GM21717 (cell line): ENCODE measurements around the gene C11orf52.
"Not testable (repeated sequence)": the region's sequence is repeated elsewhere in the genome, so short reads cannot be mapped to it uniquely, and the experiment has no call there.

ENCODE experiments used
- ATAC-seq: cut with Tn5 transposase; IDR thresholded peaks from one replicate; pipeline ENCODE4 v1.9.1; 2021; ENCODE audit warnings: mild to moderate bottlenecking, moderate library complexity; ENCODE audit not compliant: unreplicated experiment

Gene C11orf52, protein sequence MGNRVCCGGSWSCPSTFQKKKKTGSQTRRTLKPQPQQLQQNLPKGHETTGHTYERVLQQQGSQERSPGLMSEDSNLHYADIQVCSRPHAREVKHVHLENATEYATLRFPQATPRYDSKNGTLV

DNA sequence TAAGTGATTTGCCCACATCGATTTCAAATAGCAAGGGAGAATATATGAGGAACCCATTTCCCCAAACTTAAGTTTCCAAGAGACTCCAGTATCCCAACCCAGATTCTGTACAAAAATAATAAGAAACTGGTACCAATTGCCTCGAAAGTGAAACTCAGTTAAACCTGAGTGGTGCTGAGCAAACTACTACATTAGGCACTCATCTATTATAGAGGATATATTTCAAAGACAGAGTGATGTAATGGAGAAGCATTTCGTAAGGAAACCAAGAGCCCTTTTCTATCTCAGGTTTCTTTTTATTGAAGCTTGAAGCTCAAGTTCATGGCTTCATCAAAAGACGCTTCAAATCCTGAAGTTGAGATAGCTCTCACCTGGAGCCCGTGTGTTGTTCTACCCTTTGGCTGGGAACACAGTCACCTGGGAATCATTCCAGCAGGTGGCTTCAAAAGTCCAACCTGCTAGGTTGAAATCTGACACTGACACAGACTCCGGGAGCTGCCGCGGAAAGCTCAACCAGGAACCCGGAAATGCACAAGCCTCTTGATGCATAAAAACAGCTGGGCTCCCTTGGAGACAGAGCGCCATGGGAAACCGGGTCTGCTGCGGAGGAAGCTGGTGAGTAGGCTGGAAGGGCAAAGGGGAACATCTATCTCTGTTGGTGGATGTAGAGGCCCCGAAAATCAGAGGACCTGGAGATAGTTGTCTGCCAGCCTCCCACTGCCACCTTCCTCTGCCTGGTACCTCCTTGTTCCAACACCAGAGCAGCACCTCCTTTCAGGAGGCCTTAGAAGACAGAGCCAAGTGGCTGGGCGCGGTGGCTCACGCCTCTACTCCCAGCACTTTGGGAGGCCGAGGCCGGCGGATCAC is at the start of gene C11orf52:
C11orf52 (plus strand) TSS at position 524 of the 867 bp plus-strand sequence; CDS start at position 584, 60 bp downstream.
- no peak for ATAC-seq

DNA sequence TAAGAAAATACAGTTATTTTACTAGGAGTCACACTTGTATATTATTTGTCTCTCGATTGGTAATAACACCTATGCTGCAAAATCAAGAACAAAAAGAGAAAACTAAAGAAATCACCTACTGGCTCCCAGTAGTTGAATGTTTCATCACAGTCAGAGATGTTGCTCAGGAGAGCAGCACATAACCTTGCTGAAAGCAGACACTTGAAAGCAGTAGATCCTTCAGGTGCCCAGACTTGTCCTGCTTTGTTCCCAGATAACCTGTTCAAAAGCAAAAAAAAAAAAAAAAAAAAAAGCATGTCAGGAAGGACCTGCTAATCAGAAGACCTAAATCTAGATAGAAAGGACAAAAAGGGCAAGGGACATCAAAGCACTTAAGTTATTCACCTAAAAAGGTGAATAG is 48.6 kb upstream of the C11orf52 start:
- ATAC-seq: no peak

GRCh38 chr11:111870522-111870885 is 48.2 kb upstream of the C11orf52 start:
- ATAC-seq: peak; percentile 21

DNA sequence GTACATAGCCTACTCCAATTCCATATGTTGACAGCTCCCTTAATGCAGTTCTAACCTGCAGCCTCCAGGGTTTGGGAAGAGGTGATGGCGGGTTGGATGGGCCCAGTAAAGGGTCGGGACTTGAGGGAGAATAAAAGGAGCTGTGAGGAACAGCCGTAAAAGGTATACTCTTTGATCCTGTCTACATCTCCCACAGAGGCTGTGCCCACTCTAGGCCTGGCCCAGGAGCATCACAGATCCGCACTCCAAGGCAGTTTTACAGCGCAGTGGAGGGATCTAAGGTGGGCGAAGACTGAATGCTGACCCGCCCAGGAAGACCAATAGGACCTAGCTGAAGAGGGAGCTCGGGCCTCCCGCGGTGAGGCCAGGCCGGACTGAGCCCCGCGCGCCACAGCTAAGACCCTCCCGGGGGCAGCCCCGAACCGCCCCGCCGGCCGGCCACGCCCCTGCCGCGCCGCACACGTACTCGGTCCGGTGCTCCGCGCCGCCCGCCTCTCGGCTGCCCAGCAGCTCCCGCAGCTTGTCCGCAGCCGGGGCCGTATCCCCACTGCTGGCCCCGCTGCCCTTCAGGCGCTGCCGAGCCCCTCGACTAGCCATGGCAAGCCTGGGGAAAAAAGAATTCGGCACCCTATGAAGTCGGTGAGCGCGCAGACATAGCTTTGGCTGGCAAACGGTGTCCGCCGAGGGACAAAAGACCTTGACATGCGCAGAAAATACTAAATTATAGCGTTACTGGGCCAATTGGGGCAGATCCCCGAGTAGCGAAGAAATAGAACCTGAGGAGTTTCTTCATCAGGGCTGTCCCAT is 47.6 kb upstream of the C11orf52 start, which contains the start of gene ALG9:
ALG9 (minus strand) TSS at position 696 of the 807 bp plus-strand sequence; CDS start at position 597, 99 bp downstream.
- ATAC-seq: peak; percentile 85

DNA sequence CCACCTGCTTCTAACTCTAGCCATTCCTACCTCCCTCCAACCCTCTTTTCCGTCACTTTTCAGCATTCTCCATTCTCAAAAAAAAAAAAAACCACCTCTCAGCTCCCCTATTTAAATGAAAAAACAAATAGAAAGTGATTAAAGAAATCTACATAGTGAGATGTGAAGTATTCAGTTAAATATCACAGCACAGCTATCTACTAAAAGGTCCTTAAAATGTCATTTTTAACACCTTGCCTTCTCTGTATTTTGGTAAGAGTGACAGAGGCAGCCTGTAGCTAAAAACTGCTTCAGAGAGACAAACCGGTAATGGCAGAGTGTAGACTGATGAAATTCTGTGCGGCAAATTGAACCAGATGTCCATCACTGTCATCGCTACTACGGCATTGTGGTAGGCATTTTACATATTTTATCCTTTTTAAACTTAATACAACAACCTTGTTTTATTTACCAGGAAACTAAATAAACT is 47.0 kb upstream of the C11orf52 start:
- no peak for ATAC-seq

DNA sequence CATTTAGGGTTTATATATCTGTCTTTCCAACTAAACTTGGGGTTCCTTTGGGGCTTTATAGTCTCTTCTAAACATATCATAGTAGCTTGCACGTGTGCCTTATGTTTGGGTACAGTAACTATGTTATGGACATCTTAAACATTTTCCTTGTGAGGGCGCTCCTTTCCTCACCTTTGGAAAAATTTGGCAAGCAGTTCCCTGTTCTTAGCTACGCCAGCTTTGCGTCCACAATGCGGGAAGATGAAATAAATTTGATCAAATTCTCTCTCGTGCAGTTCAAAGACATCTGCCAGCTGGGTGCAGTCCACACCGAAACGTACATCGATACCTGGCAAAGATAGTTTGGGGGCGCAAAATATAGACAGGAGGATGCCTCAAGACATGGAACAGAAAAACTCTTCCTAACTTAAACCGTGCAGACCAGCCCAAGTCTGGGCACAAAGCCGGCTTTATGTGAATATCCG is 40.3 kb upstream of the C11orf52 start:
- ATAC-seq: peak; percentile 11

DNA sequence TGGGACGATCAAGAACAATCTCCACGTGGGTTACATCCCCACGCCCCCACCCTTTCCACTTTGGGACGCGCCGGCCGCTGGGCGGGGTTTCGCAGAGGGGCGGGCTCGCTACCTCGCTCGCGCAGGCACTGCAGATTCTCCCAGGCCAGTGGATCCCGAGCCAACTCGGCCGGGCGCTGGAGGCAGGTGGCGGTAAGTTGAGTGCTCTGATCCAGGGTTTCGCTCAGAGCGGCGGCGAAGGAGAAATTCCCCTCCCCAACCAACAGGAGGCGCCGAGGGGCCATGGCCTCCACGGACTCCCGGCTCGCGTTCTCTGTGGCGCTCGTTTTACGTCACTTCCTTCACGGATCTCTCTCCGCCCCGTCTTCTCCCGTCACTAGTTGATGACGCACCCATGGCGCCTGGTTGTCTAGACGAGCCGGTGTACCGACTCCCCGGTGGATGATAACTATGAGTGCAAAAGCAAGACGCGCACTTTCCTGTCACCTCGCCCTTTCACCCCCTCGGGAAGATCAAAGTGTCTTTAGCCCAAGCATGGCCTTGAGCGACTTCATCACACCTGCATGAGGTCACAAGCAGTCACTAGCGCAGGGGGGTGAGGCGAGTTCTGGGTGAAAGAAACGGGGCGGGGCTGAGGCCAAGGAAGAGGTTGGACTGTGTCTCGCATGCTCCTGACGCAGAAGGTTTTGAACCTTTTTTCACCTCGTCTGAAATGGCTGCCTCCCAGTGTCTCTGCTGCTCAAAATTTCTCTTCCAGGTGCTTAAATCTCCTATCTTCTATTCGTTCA is 39.7 kb upstream of the C11orf52 start, which contains the start of the genes CFAP68 and FDXACB1:
CFAP68 (plus strand) TSS at position 693 of the 788 bp plus-strand sequence; CDS start at position 713, 20 bp downstream.
FDXACB1 (minus strand) TSS at position 317 of the 788 bp plus-strand sequence; CDS start at position 284, 33 bp downstream.
- peak; percentile 94 for ATAC-seq

DNA sequence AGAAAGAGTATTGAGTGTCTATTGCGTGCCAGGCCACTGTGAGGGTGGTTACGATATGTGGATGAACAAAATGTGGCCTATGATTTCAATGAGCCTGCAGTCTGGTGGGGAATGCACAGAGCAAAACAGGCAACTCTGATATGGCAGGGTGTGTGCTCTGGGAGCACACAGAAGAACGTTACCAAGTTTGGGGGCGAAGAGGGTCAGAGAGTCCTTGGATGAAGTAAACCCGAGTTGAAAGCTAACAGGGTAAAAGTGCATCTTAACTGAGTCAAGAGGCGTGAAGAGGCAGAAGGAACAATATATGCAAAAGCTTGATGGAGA is 39.1 kb upstream of the C11orf52 start:
- no peak for ATAC-seq

DNA sequence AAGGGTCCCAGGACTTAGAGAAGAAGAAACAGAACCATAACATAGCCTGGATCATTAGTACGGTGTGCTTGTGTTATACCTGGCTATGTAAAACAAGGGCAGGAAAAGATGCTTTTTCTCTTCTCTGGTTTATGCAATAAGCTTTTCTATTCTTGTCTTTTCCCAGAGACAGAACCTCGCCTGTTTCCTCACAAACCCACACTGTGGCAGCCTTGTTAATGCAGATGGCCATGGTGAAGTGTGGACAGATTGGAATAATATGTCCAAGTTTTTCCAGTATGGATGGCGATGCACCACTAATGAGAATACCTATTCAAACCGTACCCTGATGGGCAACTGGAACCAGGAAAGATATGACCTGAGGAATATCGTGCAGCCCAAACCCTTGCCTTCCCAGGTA is 36.5 kb upstream of the C11orf52 start:
- no peak for ATAC-seq

- not testable (repeated sequence) for ATAC-seq
These were observed 33.7 kb upstream of the C11orf52 start for GRCh38 chr11:111885053-111885452.

DNA sequence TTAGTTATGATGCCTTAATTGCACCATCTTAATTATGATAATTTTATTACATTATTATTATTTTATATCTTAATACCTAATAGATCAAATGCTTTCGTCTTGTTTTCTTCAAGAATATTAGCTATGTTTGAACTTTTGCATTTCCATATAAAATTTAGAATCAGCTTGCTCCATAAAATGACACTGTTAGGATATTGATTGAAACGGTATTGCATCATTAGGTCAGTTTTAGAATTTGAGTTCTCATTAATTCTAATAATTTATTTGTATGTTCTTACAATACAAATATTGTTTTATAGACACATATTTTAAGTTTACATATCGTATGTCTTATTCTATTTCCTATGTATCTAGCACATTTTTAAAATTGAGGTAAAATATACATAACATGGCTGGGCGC is 32.7 kb upstream of the C11orf52 start:
- ATAC-seq: no peak

DNA sequence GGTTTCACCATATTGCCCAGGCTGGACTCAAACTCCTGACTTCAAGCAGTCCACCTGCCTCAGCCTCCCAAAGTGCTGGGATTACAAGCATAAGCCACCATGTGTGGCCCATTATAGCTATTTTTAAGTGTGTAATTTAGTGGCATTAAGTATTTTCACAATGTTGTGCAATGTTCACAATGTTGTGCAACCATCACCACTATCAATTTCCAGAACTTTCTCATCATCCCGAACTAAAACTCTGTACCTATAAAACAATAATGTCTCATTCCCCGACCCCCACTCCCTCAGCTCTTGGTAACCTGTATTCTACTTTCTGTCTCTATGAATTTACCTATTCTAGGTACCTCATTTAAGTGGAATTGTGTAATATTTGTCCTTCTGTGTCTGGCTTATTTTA is 31.9 kb upstream of the C11orf52 start:
- no peak for ATAC-seq

DNA sequence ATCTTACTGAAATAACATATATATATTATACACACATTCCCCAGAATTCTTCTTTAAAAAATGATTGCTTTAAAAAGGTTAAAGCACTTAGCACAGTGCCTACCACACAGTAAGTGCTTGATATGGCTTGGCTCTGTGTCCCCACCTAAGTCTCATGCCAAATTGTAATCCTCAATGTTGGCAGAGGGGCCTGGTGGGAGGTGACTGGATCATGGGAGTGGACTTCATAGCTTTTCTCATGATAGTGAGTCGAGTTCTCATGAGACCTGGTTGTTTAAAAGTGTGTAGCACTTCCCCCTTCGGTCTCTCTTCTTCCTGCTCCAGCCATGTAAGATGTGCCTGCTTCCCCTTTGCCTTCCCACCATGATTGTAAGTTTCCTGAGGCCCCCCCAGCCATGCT is 13.3 kb upstream of the C11orf52 start:
- ATAC-seq: no peak

DNA sequence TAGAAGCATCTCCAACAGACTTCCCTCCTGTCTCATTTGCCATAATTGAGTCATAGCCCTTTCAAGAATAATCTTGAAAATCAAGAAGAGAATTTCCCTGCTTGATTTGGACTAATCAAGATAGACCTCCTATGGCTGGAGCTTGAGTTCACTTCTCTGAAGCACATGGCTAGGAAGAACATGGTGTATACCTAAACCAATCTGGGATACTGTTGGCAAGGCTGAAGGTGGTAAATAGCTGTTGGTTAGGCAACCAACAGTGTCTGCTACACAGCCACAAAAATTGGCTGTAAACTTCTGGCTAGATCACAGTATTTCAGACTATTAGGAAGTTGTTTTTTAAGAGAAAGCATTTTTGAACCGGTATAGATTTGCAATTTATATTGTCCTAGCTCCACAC is 12.0 kb upstream of the C11orf52 start:
- no peak for ATAC-seq

DNA sequence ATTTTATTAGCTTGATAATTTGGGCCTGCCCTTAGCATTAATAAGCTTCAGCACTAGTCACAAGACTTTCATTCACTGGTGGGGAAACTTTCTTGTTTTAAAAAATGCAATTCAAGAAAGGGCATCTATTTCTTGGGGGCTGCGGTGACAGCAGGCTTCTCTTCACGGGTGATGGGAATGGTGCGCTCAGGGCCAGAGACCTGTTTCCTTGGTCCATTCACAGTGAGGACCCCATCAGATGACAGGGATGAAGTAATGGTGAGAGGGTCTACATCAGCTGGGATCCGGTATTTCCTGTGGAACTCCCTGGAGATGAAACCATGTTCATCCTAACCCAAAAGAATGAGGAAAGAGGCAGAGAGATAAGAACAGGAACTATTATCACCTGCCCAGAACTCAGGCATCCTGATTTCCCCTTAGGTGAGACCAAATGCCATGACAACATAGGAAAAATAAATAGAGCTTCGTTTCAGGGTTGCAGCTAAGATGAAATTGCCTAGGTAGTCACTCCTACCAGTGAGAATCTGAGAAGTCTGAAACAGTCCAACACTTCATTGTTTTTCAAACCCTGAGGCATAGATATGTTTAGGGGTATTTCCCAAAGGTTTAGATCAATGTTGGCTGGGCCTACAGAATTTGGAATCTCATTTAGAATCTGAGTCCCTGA is 9.9 kb upstream of the C11orf52 start:
- ATAC-seq: no peak

- no peak for ATAC-seq
These were observed 9.3 kb upstream of the C11orf52 start for GRCh38 chr11:111909378-111909777.

GRCh38 chr11:111910676-111911562 is 7.8 kb upstream of the C11orf52 start:
- no peak for ATAC-seq

DNA sequence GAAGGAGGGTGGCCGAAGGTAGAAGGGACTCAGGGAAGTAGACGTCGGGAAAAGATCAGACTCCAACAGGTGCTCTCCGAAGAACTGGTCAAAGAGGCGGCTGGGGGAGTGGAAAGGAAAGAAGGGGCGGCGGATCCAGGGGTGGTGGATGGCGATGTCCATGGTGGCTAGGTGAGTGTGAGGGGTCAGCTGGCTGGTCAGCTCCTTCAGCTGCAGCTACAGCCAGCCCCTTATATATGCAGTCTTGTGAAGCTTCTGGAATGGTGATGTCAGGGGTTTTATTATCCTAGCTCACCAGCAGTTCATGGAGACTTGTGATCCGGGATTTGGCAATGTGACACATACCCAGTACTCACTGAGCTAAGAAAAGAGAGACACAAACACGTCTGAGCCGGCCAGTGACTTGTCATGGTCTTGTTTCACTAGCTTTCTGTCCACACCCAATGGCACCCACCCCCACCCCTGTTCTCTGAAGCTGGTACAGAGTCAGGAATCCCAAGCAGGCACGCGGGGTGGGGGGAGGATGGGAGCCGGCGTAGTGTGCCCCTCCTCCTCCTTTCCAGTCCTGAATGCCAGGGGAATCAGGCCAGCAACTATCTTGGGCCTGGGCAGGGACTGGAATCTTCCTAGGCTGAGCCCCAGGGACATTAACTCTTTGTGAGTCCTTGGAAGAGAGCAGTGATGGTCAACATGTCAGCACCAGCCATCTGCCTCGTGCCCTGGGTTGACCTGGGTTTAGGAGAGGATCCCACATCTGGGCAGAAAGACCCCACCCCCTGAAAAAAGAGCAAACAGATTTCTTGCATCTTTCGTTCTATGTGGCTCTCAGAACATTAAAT is 6.9 kb upstream of the C11orf52 start, which contains the start of gene CRYAB:
CRYAB (minus strand) TSS at position 208 of the 839 bp plus-strand sequence; CDS start at position 162, 46 bp downstream.
- no peak for ATAC-seq
